H9 (cell line): ENCODE results near the gene CATSPERZ. TPM values are rescaled to one million over a fixed set of nuclear protein-coding genes. Genes with fewer than 3 reads are reported as not detected.

Experiments used
- DNase-seq: peaks from one replicate; pipeline ENCODE4 v3.0.0-alpha.2; 2017
- H2AFZ ChIP-seq: one replicate; pipeline ENCODE4 v1.6.1; 2013; ENCODE audit warnings: mild to moderate bottlenecking, low read length, control low read depth, moderate library complexity
- H2AK5ac ChIP-seq: 2 replicates; pipeline ENCODE4 v1.6.1; 2013; ENCODE audit warnings: low read length, control low read depth, mixed read lengths; ENCODE audit not compliant: insufficient read length
- H2BK120ac ChIP-seq: one replicate; pipeline ENCODE4 v1.6.1; 2013; ENCODE audit warnings: low read depth, mild to moderate bottlenecking, low read length, control low read depth, inconsistent platforms; ENCODE audit not compliant: poor library complexity, severe bottlenecking
- H2BK12ac ChIP-seq: 2 replicates; pipeline ENCODE4 v1.6.1; 2013; ENCODE audit warnings: low read length, control low read depth, mixed read lengths, low read depth; ENCODE audit not compliant: insufficient read length
- H2BK15ac ChIP-seq: 2 replicates; pipeline ENCODE4 v1.6.1; 2013; ENCODE audit warnings: low read depth, low read length, control low read depth
- H2BK20ac ChIP-seq: one replicate; pipeline ENCODE4 v1.6.1; 2013; ENCODE audit warnings: low read depth, mild to moderate bottlenecking, low read length, control low read depth, inconsistent platforms; ENCODE audit not compliant: poor library complexity, severe bottlenecking
- H2BK5ac ChIP-seq: 2 replicates; pipeline ENCODE4 v1.6.1; 2013; ENCODE audit warnings: low read length, control low read depth, mixed read lengths; ENCODE audit not compliant: insufficient read length
- H3K14ac ChIP-seq: 2 replicates; pipeline ENCODE4 v1.6.1; 2013; ENCODE audit warnings: low read length, control low read depth; ENCODE audit not compliant: insufficient read depth
- H3K18ac ChIP-seq: 2 replicates; pipeline ENCODE4 v1.6.1; 2013; ENCODE audit warnings: low read depth, mild to moderate bottlenecking, mixed read lengths, low read length, control low read depth; ENCODE audit not compliant: insufficient read length
- H3K23ac ChIP-seq: 2 replicates; pipeline ENCODE4 v1.6.1; 2013; ENCODE audit warnings: low read length, control low read depth, mixed read lengths, low read depth; ENCODE audit not compliant: insufficient read length
- H3K23me2 ChIP-seq: 2 replicates; pipeline ENCODE4 v1.6.1; 2013; ENCODE audit warnings: low read depth, mild to moderate bottlenecking, mixed read lengths, low read length, control low read depth; ENCODE audit not compliant: insufficient read length, poor library complexity, severe bottlenecking
- H3K27ac ChIP-seq: 2 replicates; pipeline ENCODE4 v1.5.1; 2013; ENCODE audit warnings: low read length, control low read depth, mixed read lengths, low read depth; ENCODE audit not compliant: insufficient read length
- H3K27me3 ChIP-seq: 2 replicates; pipeline ENCODE4 v1.6.1; 2013; ENCODE audit warnings: low read length, control low read depth, inconsistent platforms; ENCODE audit not compliant: insufficient read depth
- H3K4ac ChIP-seq: 2 replicates; pipeline ENCODE4 v1.6.1; 2013; ENCODE audit warnings: low read depth, mild to moderate bottlenecking, control low read depth, inconsistent platforms, low read length, moderate library complexity
- H3K4me1 ChIP-seq: 2 replicates; pipeline ENCODE4 v1.6.1; 2013; ENCODE audit warnings: low read length, control low read depth, inconsistent platforms; ENCODE audit not compliant: insufficient read depth
- H3K4me2 ChIP-seq: 2 replicates; pipeline ENCODE4 v1.6.1; 2013; ENCODE audit warnings: low read length, control low read depth, mixed read lengths; ENCODE audit not compliant: insufficient read length, insufficient read depth
- H3K56ac ChIP-seq: 2 replicates; pipeline ENCODE4 v1.6.1; 2013; ENCODE audit warnings: low read depth, mild to moderate bottlenecking, mixed read lengths, low read length, control low read depth; ENCODE audit not compliant: insufficient read length
- H3K79me1 ChIP-seq: 2 replicates; pipeline ENCODE4 v1.6.1; 2013; ENCODE audit warnings: low read depth, mild to moderate bottlenecking, moderate library complexity, low read length, control low read depth, inconsistent platforms; ENCODE audit not compliant: insufficient read depth, poor library complexity, severe bottlenecking
- H3K79me2 ChIP-seq: 2 replicates; pipeline ENCODE4 v1.6.1; 2013; ENCODE audit warnings: low read length, control low read depth, inconsistent platforms; ENCODE audit not compliant: insufficient read depth
- H3K9ac ChIP-seq: 2 replicates; pipeline ENCODE4 v1.6.1; 2013; ENCODE audit warnings: low read length, control low read depth, mixed read lengths; ENCODE audit not compliant: insufficient read length; ENCODE audit errors: extremely low read depth
- H3K9me3 ChIP-seq: one replicate; pipeline ENCODE4 v1.6.1; 2013; ENCODE audit warnings: low read depth, low read length, inconsistent platforms; ENCODE audit not compliant: control insufficient read depth
- H3T11ph ChIP-seq: one replicate; pipeline ENCODE4 v1.6.1; 2013; ENCODE audit warnings: mild to moderate bottlenecking, low read length, control low read depth, inconsistent platforms
- H4K20me1 ChIP-seq: one replicate; pipeline ENCODE4 v1.6.1; 2013; ENCODE audit not compliant: control insufficient read depth, insufficient read length, insufficient read depth
- H4K5ac ChIP-seq: 2 replicates; pipeline ENCODE4 v1.6.1; 2013; ENCODE audit warnings: low read depth, mild to moderate bottlenecking, mixed read lengths, low read length, control low read depth; ENCODE audit not compliant: insufficient read length
- H4K8ac ChIP-seq: replicated peaks from 2 replicates; pipeline ENCODE4 v1.6.1; 2013; ENCODE audit warnings: low read length, control low read depth, mixed read lengths, low read depth; ENCODE audit not compliant: insufficient read length
- H4K91ac ChIP-seq: 2 replicates; pipeline ENCODE4 v1.6.1; 2013; ENCODE audit warnings: low read depth, mild to moderate bottlenecking, moderate library complexity, mixed read lengths, low read length, control low read depth; ENCODE audit not compliant: insufficient read length
- H3K27ac Mint-ChIP-seq, 3 experiments: 2 replicates in 2 of 3; 3 replicates in 1 of 3; pipeline ENCODE4 v1.8.0; 2020 to 2021; ENCODE audit warnings: mixed read lengths in 3 of 3, mild to moderate bottlenecking in 1 of 3, moderate library complexity in 1 of 3
- H3K27me3 Mint-ChIP-seq: 2 replicates; pipeline ENCODE4 v1.8.0; 2021; ENCODE audit warnings: low read depth, mild to moderate bottlenecking, moderate library complexity, mixed read lengths
- H3K36me3 Mint-ChIP-seq, 3 experiments: 2 replicates in 2 of 3; 3 replicates in 1 of 3; pipeline ENCODE4 v1.8.0; 2020 to 2021; ENCODE audit warnings: low read depth in 3 of 3, mixed read lengths in 3 of 3; ENCODE audit not compliant: insufficient read depth in 1 of 3
- H3K4me1 Mint-ChIP-seq, 2 experiments: 2 replicates each; pipeline ENCODE4 v1.8.0; 2020; ENCODE audit warnings: mixed read lengths in 2 of 2
- H3K4me3 Mint-ChIP-seq, 2 experiments: 2 replicates in 1 of 2; 3 replicates in 1 of 2; pipeline ENCODE4 v1.8.0; 2020 to 2021; ENCODE audit warnings: mild to moderate bottlenecking in 2 of 2, mixed read lengths in 2 of 2, moderate library complexity in 1 of 2
- H3K9me3 Mint-ChIP-seq, 2 experiments: 2 replicates in 1 of 2; 3 replicates in 1 of 2; pipeline ENCODE4 v1.8.0; 2020; ENCODE audit warnings: mild to moderate bottlenecking in 2 of 2, mixed read lengths in 2 of 2, moderate library complexity in 1 of 2
- CTCF ChIP-seq: fragments of 200-600 bp; sonication (generic); conservative IDR thresholded peaks from 3 replicates; pipeline ENCODE4 v1.8.0; 2021; ENCODE audit warnings: antibody characterized with exemption, mild to moderate bottlenecking
- WGBS: extraction: QIAGEN DNeasy Blood & Tissue Kit; methylation state at CpG from one replicate; pipeline ENCODE4 v1.1.7; 2013; ENCODE audit warnings: missing lambda C conversion rate, low lambda C conversion rate, mixed read lengths; ENCODE audit not compliant: insufficient read length; ENCODE audit errors: extremely low coverage; 5-methylcytosine and 5-hydroxymethylcytosine counted together
- total RNA-seq: library from RNA; stranded (reverse); gene quantifications from 2 replicates; pipeline ENCODE4 v1.2.1, GENCODE V29; 2021

The CATSPERZ gene
- total RNA-seq, 1 experiment from 2014 or later, result 0.92 TPM

- Histone ChIP-seq H2AFZ (no peak overlapping the region), H4K8ac (no peak overlapping the region), H3K23me2 (no peaks in the 10 kb centered on the region), H3T11ph (no peak overlapping the region), H2AK5ac (no peak overlapping the region), H2BK15ac (no peak overlapping the region), H3K4me1 (peaks cover 2% of the 10 kb centered on the region; the same call in 1 of the 2 replicates), H2BK12ac (no peak overlapping the region), H4K5ac (no peak overlapping the region), H3K4me2 (no peak overlapping the region), H2BK20ac (no peak overlapping the region), H3K9me3 (no peaks in the 10 kb centered on the region), H3K23ac (no peak overlapping the region), H4K20me1 (no peaks in the 10 kb centered on the region), H4K91ac (no peak overlapping the region), H3K9ac (no peak overlapping the region), H3K27ac (no peak overlapping the region), H2BK120ac (no peak overlapping the region), H3K27me3 (no peaks in the 10 kb centered on the region), H3K56ac (no peak overlapping the region), H2BK5ac (no peak overlapping the region), H3K18ac (no peak overlapping the region), H3K79me2 (no peaks in the 10 kb centered on the region), H3K14ac (no peak overlapping the region; the same call in 1 of the 2 replicates), H3K4ac (no peak overlapping the region), H3K79me1 (no peaks in the 10 kb centered on the region)
- no peak for TF ChIP-seq CTCF
- no peak overlapping the region for H3K27ac Mint-ChIP-seq
- no CpG with 5 or more reads among the region's 33 CpGs for WGBS
- H3K27me3 Mint-ChIP-seq, result no peaks in the 10 kb centered on the region
- no peak overlapping the region for H3K4me3 Mint-ChIP-seq
- peaks cover 16 to 28% of the 10 kb centered on the region in 2 experiments for H3K4me1 Mint-ChIP-seq
- no peaks in the 10 kb centered on the region; a peak in 1 of 7 replicates for H3K36me3 Mint-ChIP-seq
- H3K9me3 Mint-ChIP-seq, result no peaks in the 10 kb centered on the region
- DNase-seq, result no peak
Observed at GRCh38 chr11:64352099-64352994, 52.2 kb downstream of the CATSPERZ start.
